Progenitor cell of endocrine pancreas (in vitro differentiated cells): Measurements from ENCODE around the gene ADNP2. TPM values are rescaled to one million over a fixed set of nuclear protein-coding genes. Genes with fewer than 3 reads are reported as not detected.

Source experiments
- DNase-seq: peaks from one replicate; pipeline ENCODE4 v3.0.0; 2021; ENCODE audit warnings: low spot score; ENCODE audit not compliant: unreplicated experiment
- H3K27ac Mint-ChIP-seq: 2 replicates; pipeline ENCODE4 v1.8.0; 2021; ENCODE audit warnings: mild to moderate bottlenecking, moderate library complexity, mixed read lengths
- H3K27me3 Mint-ChIP-seq: 2 replicates; pipeline ENCODE4 v1.8.0; 2021; ENCODE audit warnings: mixed read lengths
- H3K36me3 Mint-ChIP-seq: 2 replicates; pipeline ENCODE4 v1.8.0; 2022; ENCODE audit warnings: mixed read lengths; ENCODE audit not compliant: insufficient read depth
- H3K4me1 Mint-ChIP-seq: 2 replicates; pipeline ENCODE4 v1.8.0; 2021; ENCODE audit warnings: low read depth, mixed read lengths
- H3K4me3 Mint-ChIP-seq: 2 replicates; pipeline ENCODE4 v1.8.0; 2021; ENCODE audit warnings: low read depth, mild to moderate bottlenecking, moderate library complexity, mixed read lengths
- H3K9me3 Mint-ChIP-seq: 2 replicates; pipeline ENCODE4 v1.8.0; 2021; ENCODE audit warnings: low read depth, mixed read lengths
- CTCF ChIP-seq: fragments of 200-600 bp; sonication (generic); IDR thresholded peaks from one replicate; pipeline ENCODE4 v1.5.0; 2021; ENCODE audit warnings: antibody characterized with exemption, mild to moderate bottlenecking; ENCODE audit not compliant: unreplicated experiment
- total RNA-seq: library from RNA; stranded (reverse); gene quantifications from 2 replicates; pipeline ENCODE4 v1.2.1, GENCODE V29; 2021

The ADNP2 gene
- total RNA-seq, 1 donor from 2014 or later, result 31.8 TPM

GRCh38 chr18:80175451-80176204, 66.6 kb downstream of the ADNP2 start:
- TF ChIP-seq CTCF, result no peak
- Mint-ChIP-seq H3K9me3 (no peaks in the 10 kb centered on the region), H3K27ac (peak overlapping the region; percentile 47)

GRCh38 chr18:80176334-80177073, 67.4 kb downstream of the ADNP2 start:
- Mint-ChIP-seq H3K4me3 (no peak overlapping the region), H3K27ac (no peak overlapping the region)

More at GRCh38 chr18:80175451-80176204, 66.6 kb downstream of the ADNP2 start:
- H3K4me3 Mint-ChIP-seq, result no peak overlapping the region
- H3K4me1 Mint-ChIP-seq, result peaks cover 7% of the 10 kb centered on the region
- DNase-seq, result no peak
- no peaks in the 10 kb centered on the region for H3K36me3 Mint-ChIP-seq
- H3K27me3 Mint-ChIP-seq, result no peaks in the 10 kb centered on the region

GRCh38 chr18:80177128-80177527, 68.1 kb downstream of the ADNP2 start:
- Mint-ChIP-seq H3K27me3 (no peaks in the 10 kb centered on the region), H3K9me3 (no peaks in the 10 kb centered on the region), H3K4me1 (peaks cover 7% of the 10 kb centered on the region), H3K4me3 (no peak overlapping the region), H3K36me3 (no peaks in the 10 kb centered on the region), H3K27ac (no peak overlapping the region)
- no peak for DNase-seq
- no peak for TF ChIP-seq CTCF

More at GRCh38 chr18:80176334-80177073, 67.4 kb downstream of the ADNP2 start:
- Mint-ChIP-seq H3K27me3 (no peaks in the 10 kb centered on the region), H3K9me3 (no peaks in the 10 kb centered on the region), H3K36me3 (no peaks in the 10 kb centered on the region), H3K4me1 (peaks cover 7% of the 10 kb centered on the region)
- TF ChIP-seq CTCF, result no peak
- no peak for DNase-seq

- Mint-ChIP-seq H3K9me3 (no peaks in the 10 kb centered on the region), H3K36me3 (no peaks in the 10 kb centered on the region), H3K4me1 (peaks cover 7% of the 10 kb centered on the region), H3K27me3 (no peaks in the 10 kb centered on the region), H3K4me3 (no peak overlapping the region), H3K27ac (no peak overlapping the region)
- no peak for DNase-seq
- TF ChIP-seq CTCF, result no peak
Measured at GRCh38 chr18:80178935-80179818, 70.1 kb downstream of the ADNP2 start.
